Renal pelvis (tissue), 4 donors: ENCODE results near the gene GRM4. TPM values are rescaled to one million over a fixed set of nuclear protein-coding genes. Genes with fewer than 3 reads are reported as not detected.

Source experiments
- DNase-seq: peaks from one replicate; pipeline ENCODE4 v3.0.0-alpha.2; 2013
- polyA plus RNA-seq, 3 donors: library from polyadenylated mRNA; unstranded; fragments of 120-200 nt; gene quantifications; one replicate each; pipeline ENCODE4 v1.2.1, GENCODE V29; 2013; ENCODE audit not compliant: insufficient read length in 3 of 3

GRM4 gene
- polyA plus RNA-seq, 3 donors = 0.57 to 0.69 (median 0.59) TPM

DNA sequence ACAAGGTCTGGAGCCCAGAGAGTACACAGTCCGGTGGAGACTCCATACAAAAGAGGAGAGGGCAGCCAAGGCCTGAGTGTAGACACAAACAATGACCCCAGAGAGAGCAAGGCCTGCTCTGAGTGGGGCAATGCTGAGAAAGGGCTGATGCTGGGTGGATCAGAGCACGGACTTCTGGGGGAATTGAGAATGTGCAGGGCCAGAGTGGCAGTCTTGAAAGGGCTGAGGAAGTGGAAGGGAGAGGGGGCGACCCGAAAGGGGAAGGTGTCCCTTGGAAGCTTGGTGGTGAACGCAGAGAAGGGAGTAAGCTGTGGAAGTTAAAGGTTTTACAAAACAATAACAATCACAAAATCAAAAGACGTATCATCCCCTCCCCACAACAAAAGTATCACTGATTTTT is 12.0 kb upstream of the GRM4 start:
- no peak for DNase-seq

DNA sequence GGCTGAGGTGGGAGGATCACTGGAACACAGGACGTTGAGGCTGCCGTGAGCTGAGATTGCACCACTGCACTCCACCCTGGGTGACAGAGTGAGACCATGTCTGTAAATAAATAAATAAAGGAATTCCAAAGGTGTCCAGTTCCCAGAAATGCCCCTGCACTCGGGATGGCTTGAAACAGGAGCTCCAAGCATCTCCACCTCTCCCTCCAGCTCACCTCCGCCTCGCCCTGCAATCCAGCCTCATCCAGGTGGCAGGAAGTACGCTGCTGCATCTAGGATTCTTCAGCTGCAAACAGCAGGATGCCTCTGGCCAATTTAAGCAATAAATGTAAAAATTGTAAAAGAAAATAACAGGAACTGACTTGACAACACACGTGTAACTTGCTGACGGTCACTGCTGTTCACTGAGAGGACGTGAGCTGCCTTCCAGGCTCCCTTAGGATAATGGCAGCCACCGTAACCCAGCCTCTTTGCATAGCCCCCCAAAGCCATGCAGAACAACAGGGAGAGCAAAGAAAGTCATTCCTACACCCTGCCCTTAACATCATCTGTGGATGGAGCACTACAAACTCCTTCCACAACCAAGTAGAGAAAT is 11.4 kb upstream of the GRM4 start:
- DNase-seq = no peak

- DNase-seq = no peak
These were observed 9.8 kb upstream of the GRM4 start for GRCh38 chr6:34155471-34156300.

GRCh38 chr6:34154668-34155447 is 9.0 kb upstream of the GRM4 start:
- no peak for DNase-seq

GRCh38 chr6:34152806-34153520 is 7.1 kb upstream of the GRM4 start:
- no peak for DNase-seq

DNA sequence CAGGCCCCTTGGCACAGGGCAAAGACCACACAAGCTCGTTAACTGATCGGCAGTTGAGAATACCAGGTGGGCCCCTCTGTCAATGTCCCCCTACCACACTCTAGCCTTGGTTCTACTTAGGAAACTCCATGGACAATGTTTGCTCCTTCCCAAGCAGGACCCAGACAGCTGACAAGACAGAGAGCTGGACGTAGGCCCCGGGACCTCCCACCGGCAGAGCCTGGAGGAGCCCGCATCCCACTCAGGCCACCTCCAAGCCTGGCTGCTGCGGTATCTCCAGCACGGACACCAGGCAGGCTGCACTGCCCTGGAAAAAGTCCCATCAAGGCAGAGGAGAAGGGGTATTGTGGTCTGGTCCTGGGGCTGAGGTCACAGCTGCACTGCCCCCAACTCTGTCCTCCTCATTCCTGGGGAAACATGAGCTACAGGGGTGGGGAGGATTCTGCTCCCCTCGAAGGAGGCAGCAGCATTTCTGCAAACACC is 6.2 kb upstream of the GRM4 start:
- DNase-seq = no peak

- DNase-seq = no peak
These were observed 5.6 kb upstream of the GRM4 start for GRCh38 chr6:34151321-34152041.

- DNase-seq = no peak
These were observed 4.9 kb upstream of the GRM4 start for GRCh38 chr6:34150766-34151165.

GRCh38 chr6:34149831-34150400 is 4.0 kb upstream of the GRM4 start:
- DNase-seq = no peak

GRCh38 chr6:34149452-34149810 is 3.5 kb upstream of the GRM4 start:
- DNase-seq = no peak

GRCh38 chr6:34148631-34149451 is 3.0 kb upstream of the GRM4 start:
- DNase-seq = no peak

DNA sequence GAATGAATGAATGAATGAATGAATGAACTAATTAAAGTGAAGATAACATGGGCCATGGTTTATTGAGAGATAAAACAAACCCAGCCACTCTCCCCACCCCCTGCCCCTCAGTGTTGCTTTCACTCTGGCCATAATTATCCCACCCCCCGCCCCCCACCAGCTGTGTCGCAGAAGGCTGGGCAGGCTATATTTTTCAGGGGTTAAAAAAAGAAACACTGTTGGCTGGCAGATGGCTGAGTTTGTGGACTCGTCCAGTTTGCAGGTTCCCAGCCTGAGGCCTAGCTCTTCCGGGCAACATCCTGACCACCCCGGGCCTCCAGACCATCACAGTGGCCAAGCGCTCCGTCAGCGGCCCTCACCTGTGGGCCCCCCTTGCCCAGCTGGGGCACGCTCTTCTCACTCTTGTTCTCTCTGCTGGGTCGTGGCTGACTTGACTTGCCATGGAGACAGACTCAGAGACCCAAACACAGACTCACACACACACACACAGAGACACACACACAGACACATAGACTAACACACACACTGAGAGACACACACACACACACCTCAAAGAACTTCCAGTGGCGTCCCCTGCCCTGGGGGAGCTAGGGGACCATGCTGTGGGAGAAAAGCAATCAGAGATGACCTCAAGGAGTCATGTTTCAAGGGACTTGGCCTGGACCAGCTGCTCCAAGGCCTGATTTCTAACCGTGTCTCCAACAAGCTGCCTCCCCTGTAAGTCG is 2.2 kb upstream of the GRM4 start:
- DNase-seq = no peak

GRCh38 chr6:34146801-34147592 is 1.1 kb upstream of the GRM4 start:
- DNase-seq = no peak

DNA sequence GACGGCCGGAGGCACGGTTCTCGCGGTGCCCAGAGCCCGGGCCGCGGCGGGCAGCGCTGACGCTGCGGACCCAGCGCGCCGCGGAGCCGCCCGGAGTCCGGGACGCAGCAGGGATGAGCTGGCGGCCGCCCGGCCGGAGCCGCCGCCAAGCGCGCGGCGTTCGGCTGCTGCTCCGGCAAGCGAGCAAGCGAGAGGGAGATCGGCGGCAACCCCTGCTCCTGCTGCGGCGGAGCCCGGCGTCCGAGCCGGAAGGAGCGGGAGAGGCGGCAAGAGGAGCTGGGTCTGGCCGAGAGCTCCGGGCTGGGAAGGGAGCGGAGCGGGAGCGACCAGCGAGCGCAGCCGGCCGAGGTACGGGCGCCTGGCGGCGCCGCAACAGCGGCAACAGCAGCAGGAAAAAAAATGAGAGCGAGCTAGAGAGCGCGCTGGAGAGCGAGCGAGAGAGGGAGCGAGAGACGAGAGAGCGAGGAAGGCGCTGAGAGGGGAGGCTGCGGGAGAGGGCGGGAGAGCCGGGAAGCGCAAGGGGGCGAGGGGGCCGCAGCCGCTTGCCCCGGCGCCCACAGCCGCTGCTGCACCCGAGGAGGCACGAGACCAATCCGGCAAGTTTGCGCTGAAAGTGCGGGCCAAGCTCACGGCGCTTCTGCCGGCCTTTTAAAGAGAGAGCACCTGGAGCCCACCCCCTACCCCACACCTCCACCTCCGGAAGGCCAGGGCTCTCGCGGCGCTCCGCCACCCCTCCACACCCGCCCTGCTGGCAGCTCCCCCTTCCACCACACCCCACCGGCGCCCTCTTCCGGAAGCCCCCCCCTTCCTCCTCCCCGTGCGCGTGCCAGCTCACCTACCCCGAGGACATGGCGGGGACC is 496 bp downstream of the GRM4 start:
- no peak for DNase-seq

- no peak for DNase-seq
These were observed 1.2 kb downstream of the GRM4 start for GRCh38 chr6:34144581-34145160.

GRCh38 chr6:34143884-34144580 is 1.9 kb downstream of the GRM4 start:
- peak; percentile 64 for DNase-seq
